ENCODE measurements around the gene CNTN5. TPM values are rescaled to one million over a fixed set of nuclear protein-coding genes. Genes with fewer than 3 reads are reported as not detected.

CNTN5 gene
- polyA plus RNA-seq, 1 donor (not counting 4 experiments of a cell fraction or from before 2014, with no cell fraction given) = not detected

- H3K4me2 ChIP-seq (ENCODE audit: control insufficient read depth, extremely low read depth, insufficient read depth, low read depth, low read length) = no peak overlapping the region
- dilution Hi-C loops (cut with MboI; ENCODE audit: extremely low pct_ligation_motif_present, low sequenced_read_pairs) = no loop called here
- no peak overlapping the region for H3K9ac ChIP-seq (ENCODE audit: control insufficient read depth, extremely low read depth, insufficient read depth, low read length)
- TF ChIP-seq CTCF (optimal IDR thresholded peaks at IDR 0.05 in 1 of 3, IDR thresholded peaks at IDR 0.05 in 1 of 3, conservative IDR thresholded peaks at IDR 0.05 in 1 of 3; ENCODE audit: extremely low read depth in 1 of 3, insufficient read depth in 2 of 3, low read length in 3 of 3) = no peak
- no peak for TF ChIP-seq EZH2 (IDR thresholded peaks at IDR 0.05; ENCODE audit: low read length)
- H3K4me1 ChIP-seq (ENCODE audit: control insufficient read depth, extremely low read depth, insufficient read depth, low read length) = no peaks in the 10 kb centered on the region
- H3K9me1 ChIP-seq (ENCODE audit: control insufficient read depth, extremely low read depth, insufficient read depth, low read length) = no peaks in the 10 kb centered on the region
- no peaks in the 10 kb centered on the region for H3K79me2 ChIP-seq (ENCODE audit: control insufficient read depth, insufficient read depth, low read length)
- DNase-seq (ENCODE audit: low read depth, low spot score) (no peak), FAIRE-seq (no peak)
- no peak overlapping the region for H2AFZ ChIP-seq (ENCODE audit: control insufficient read depth, low read length)
- no peaks in the 10 kb centered on the region for H3K27me3 ChIP-seq (ENCODE audit: control insufficient read depth, extremely low read depth, insufficient read depth, low read length)
- no peak overlapping the region for H3K4me3 ChIP-seq (ENCODE audit: control insufficient read depth in 2 of 3, extremely low read depth in 1 of 3, insufficient read depth in 2 of 3, low read depth in 1 of 3, low read length in 3 of 3)
- no peaks in the 10 kb centered on the region for H3K9me3 ChIP-seq (ENCODE audit: control insufficient read depth, low read depth, low read length)
- no peaks in the 10 kb centered on the region for H4K20me1 ChIP-seq (ENCODE audit: control insufficient read depth, extremely low read depth, insufficient read depth, low read length)
- H3K36me3 ChIP-seq (ENCODE audit: control insufficient read depth in 2 of 2, extremely low read depth in 1 of 2, insufficient read depth in 2 of 2, low read length in 2 of 2) = no peaks in the 10 kb centered on the region
- no peak overlapping the region for H3K27ac ChIP-seq (ENCODE audit: control insufficient read depth, insufficient read depth, low read length)
Measured at GRCh38 chr11:99531468-99531867, 510.7 kb downstream of the CNTN5 start.

DNA sequence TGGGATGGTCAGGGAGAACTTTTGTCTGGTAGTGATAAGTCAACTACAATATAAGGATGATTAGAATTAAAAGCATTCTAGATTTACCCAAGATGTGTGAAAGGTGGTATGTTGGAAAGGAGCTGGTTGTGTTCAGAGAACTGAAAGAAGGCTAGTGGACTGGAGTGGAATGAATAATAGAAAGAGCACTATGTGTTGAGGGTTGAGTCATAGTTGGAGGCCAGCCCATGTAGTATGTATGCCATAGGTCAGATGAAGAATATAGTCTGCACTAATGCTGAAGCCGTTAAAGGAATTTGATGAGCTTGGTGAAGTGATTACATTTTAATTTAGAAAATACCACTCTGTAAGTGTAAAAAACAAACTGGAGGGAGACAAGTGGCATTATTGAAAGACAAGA is 514.1 kb downstream of the CNTN5 start:
- Histone ChIP-seq H3K79me2 (ENCODE audit: control insufficient read depth, insufficient read depth, low read length) (no peaks in the 10 kb centered on the region), H3K36me3 (ENCODE audit: control insufficient read depth in 2 of 2, extremely low read depth in 1 of 2, insufficient read depth in 2 of 2, low read length in 2 of 2) (no peaks in the 10 kb centered on the region), H3K4me3 (ENCODE audit: control insufficient read depth in 2 of 3, extremely low read depth in 1 of 3, insufficient read depth in 2 of 3, low read depth in 1 of 3, low read length in 3 of 3) (no peak overlapping the region), H3K27ac (ENCODE audit: control insufficient read depth, insufficient read depth, low read length) (no peak overlapping the region), H3K27me3 (ENCODE audit: control insufficient read depth, extremely low read depth, insufficient read depth, low read length) (no peaks in the 10 kb centered on the region), H3K9me1 (ENCODE audit: control insufficient read depth, extremely low read depth, insufficient read depth, low read length) (no peaks in the 10 kb centered on the region), H4K20me1 (ENCODE audit: control insufficient read depth, extremely low read depth, insufficient read depth, low read length) (no peaks in the 10 kb centered on the region), H3K4me2 (ENCODE audit: control insufficient read depth, extremely low read depth, insufficient read depth, low read depth, low read length) (no peak overlapping the region), H3K4me1 (ENCODE audit: control insufficient read depth, extremely low read depth, insufficient read depth, low read length) (no peaks in the 10 kb centered on the region), H3K9me3 (ENCODE audit: control insufficient read depth, low read depth, low read length) (no peaks in the 10 kb centered on the region), H2AFZ (ENCODE audit: control insufficient read depth, low read length) (no peak overlapping the region), H3K9ac (ENCODE audit: control insufficient read depth, extremely low read depth, insufficient read depth, low read length) (no peak overlapping the region)
- DNase-seq (ENCODE audit: low read depth, low spot score) = no peak
- dilution Hi-C loops (cut with MboI; ENCODE audit: extremely low pct_ligation_motif_present, low sequenced_read_pairs) = no loop called here
- TF ChIP-seq CTCF (optimal IDR thresholded peaks at IDR 0.05 in 1 of 3, IDR thresholded peaks at IDR 0.05 in 1 of 3, conservative IDR thresholded peaks at IDR 0.05 in 1 of 3; ENCODE audit: extremely low read depth in 1 of 3, insufficient read depth in 2 of 3, low read length in 3 of 3) (no peak), EZH2 (IDR thresholded peaks at IDR 0.05; ENCODE audit: low read length) (no peak)
- no peak for FAIRE-seq
